Prostate gland (tissue), 2 donors: ENCODE results near the gene ZCCHC7. TPM values are rescaled to one million over a fixed set of nuclear protein-coding genes. Genes with fewer than 3 reads are reported as not detected.

ENCODE experiments used
- DNase-seq: peaks from one replicate; pipeline ENCODE4 v3.0.0-alpha.2; 2019; ENCODE audit warnings: low spot score
- H3K27ac ChIP-seq, 2 donors: fragments of 200-600 bp; sonication (generic); 2 replicates each; pipeline ENCODE4 v1.5.1; 2017 to 2019
- H3K27me3 ChIP-seq: fragments of 200-600 bp; sonication (generic); replicated peaks from 2 replicates; pipeline ENCODE4 v1.5.1; 2019; ENCODE audit not compliant: insufficient read depth
- H3K36me3 ChIP-seq, 2 donors: fragments of 200-600 bp; sonication (generic); 1 replicate in 1 of 2; 2 replicates in 1 of 2; pipeline versions ENCODE4 v1.5.1 to v1.8.1; 2017 to 2019
- H3K4me1 ChIP-seq: fragments of 200-600 bp; sonication (generic); replicated peaks from 2 replicates; pipeline ENCODE4 v1.5.1; 2019
- H3K4me3 ChIP-seq, 2 donors: fragments of 200-600 bp; sonication (generic); 2 replicates each; pipeline ENCODE4 v1.5.1; 2017 to 2019
- H3K9me3 ChIP-seq: fragments of 200-600 bp; sonication (generic); 2 replicates; pipeline ENCODE4 v1.5.1; 2017
- POLR2A ChIP-seq: fragments of 450-650 bp; IDR thresholded peaks from one replicate; pipeline ENCODE4 v1.6.1; 2016; ENCODE audit warnings: antibody characterized with exemption, mild to moderate bottlenecking
- POLR2AphosphoS5 ChIP-seq: sonication (generic); formaldehyde crosslinking; IDR thresholded peaks from one replicate; pipeline ENCODE4 v1.6.1; 2017; ENCODE audit warnings: antibody characterized with exemption
- WGBS: methylation state at CpG from one replicate; pipeline ENCODE4 v1.1.5; 2018; 5-methylcytosine and 5-hydroxymethylcytosine counted together
- intact Hi-C: fragments of 100-400 bp; cut with DNase I; formaldehyde crosslinking; loops from one replicate; pipeline ENCODE4 v1.14.2; 2022
- total RNA-seq, 2 donors: library from RNA; depleted of rRNA; stranded (reverse); fragments of >200 nt; gene quantifications; one replicate each; pipeline ENCODE4 v1.1.0, GENCODE V29; 2016
- TF ChIP-seq, protein P1 (sequence below), 4 experiments: fragments of 200-600 bp in 2 of 4; fragments of 450-650 bp in 2 of 4; sonication (generic) in 2 of 4; IDR thresholded peaks; 1 replicate in 3 of 4; 2 replicates in 1 of 4; pipeline ENCODE4 v1.5.1; 2016 to 2019; ENCODE audit warnings: antibody characterized with exemption in 4 of 4, mild to moderate bottlenecking in 2 of 4, moderate library complexity in 2 of 4

Gene ZCCHC7
- total RNA-seq, 2 donors from 2014 or later: 12.7 to 14.2 TPM

DNA sequence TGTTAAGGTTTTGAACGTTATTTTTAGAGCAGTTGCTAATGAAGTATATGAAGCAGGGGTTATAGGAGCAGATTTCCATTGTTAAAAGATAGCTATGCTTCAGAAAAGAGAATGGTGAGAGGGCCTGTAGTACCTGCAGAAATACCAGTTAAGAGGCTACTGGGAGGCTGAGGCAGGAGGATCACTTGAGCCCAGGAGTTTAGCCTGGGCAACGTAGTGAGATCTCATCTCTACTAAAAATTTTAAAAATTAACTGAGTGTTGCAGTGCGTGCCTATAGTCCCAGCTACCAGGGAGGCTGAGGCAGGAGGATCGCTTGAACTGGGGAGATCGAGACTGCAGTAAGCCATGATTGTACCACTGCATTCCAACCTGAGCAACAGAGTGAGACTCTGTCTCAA, 148.8 kb downstream of the ZCCHC7 start:
- Histone ChIP-seq H3K4me3 (no peak overlapping the region), H3K9me3 (no peaks in the 10 kb centered on the region), H3K27me3 (no peaks in the 10 kb centered on the region), H3K27ac (no peak overlapping the region), H3K36me3 (no peaks in the 10 kb centered on the region), H3K4me1 (no peaks in the 10 kb centered on the region)
- TF ChIP-seq, protein P1, sequence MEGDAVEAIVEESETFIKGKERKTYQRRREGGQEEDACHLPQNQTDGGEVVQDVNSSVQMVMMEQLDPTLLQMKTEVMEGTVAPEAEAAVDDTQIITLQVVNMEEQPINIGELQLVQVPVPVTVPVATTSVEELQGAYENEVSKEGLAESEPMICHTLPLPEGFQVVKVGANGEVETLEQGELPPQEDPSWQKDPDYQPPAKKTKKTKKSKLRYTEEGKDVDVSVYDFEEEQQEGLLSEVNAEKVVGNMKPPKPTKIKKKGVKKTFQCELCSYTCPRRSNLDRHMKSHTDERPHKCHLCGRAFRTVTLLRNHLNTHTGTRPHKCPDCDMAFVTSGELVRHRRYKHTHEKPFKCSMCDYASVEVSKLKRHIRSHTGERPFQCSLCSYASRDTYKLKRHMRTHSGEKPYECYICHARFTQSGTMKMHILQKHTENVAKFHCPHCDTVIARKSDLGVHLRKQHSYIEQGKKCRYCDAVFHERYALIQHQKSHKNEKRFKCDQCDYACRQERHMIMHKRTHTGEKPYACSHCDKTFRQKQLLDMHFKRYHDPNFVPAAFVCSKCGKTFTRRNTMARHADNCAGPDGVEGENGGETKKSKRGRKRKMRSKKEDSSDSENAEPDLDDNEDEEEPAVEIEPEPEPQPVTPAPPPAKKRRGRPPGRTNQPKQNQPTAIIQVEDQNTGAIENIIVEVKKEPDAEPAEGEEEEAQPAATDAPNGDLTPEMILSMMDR (IDR thresholded peaks at IDR 0.05): no peak
- TF ChIP-seq POLR2AphosphoS5: no peak
- TF ChIP-seq POLR2A: no peak
- intact Hi-C loops: no loop called here
- 96% methylated on average over 5 of the region's 5 CpGs for WGBS
- no peak for DNase-seq

DNA sequence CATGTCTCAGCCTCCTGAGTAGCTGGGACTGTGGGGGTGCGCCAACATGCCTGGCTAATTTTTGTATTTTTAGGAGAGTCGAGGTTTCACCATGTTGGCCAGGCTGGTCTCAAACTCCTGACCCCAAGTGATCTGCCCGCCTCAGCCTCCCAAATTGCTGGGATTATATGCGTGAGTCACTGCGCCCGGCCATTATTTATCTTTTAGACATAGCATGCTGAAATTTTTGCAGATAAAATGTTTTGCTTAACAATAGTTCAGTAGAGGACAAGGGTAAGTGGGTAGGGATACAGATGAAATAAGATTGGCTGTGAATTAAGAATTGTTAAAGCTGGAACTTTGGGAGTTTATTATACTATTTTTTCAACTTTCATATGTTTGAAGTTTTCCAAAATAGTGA, 151.3 kb downstream of the ZCCHC7 start:
- TF ChIP-seq POLR2A (no peak), POLR2AphosphoS5 (no peak)
- TF ChIP-seq, protein P1 (IDR thresholded peaks at IDR 0.05): no peak
- Histone ChIP-seq H3K27me3 (no peaks in the 10 kb centered on the region), H3K9me3 (no peaks in the 10 kb centered on the region), H3K4me3 (no peak overlapping the region), H3K27ac (no peak overlapping the region), H3K4me1 (no peaks in the 10 kb centered on the region), H3K36me3 (no peaks in the 10 kb centered on the region)
- 90% methylated on average over 6 of the region's 6 CpGs for WGBS
- intact Hi-C loops: no loop called here
- DNase-seq: no peak

- Histone ChIP-seq H3K9me3 (no peaks in the 10 kb centered on the region), H3K27me3 (no peaks in the 10 kb centered on the region), H3K4me1 (no peaks in the 10 kb centered on the region), H3K36me3 (no peaks in the 10 kb centered on the region), H3K4me3 (no peak overlapping the region), H3K27ac (no peak overlapping the region)
- TF ChIP-seq POLR2A: no peak
- TF ChIP-seq POLR2AphosphoS5: no peak
- TF ChIP-seq, protein P1 (IDR thresholded peaks at IDR 0.05): no peak
- DNase-seq: no peak
- intact Hi-C loops: no loop called here
Observed at GRCh38 chr9:37273595-37273994, 153.2 kb downstream of the ZCCHC7 start.

DNA sequence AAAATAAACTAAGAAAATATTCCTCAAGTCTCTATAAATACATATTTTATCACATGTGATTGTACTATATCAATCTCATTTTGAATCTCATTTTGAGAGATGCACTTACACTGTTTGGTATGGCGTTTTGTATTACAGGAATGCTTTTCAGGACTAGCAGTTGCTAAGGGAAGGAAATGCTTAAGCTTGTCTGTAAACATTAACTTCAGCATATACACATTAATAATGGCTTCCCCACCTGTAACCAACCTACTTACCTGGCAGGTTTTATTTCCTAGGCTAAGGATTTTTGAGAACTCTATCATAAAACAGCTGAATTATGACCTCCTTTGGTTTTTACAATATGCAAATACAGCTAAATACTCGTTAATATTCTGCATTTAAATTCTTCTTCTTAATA, 161.2 kb downstream of the ZCCHC7 start:
- no peak overlapping the region for H3K4me3 ChIP-seq
- intact Hi-C loops: no loop called here
- TF ChIP-seq POLR2A (no peak), POLR2AphosphoS5 (no peak)
- TF ChIP-seq, protein P1 (IDR thresholded peaks at IDR 0.05): no peak
- DNase-seq: no peak
- no peaks in the 10 kb centered on the region for H3K4me1 ChIP-seq
- no peaks in the 10 kb centered on the region for H3K36me3 ChIP-seq
- no peaks in the 10 kb centered on the region for H3K9me3 ChIP-seq
- H3K27me3 ChIP-seq: no peaks in the 10 kb centered on the region
- 76% methylated on average over 2 of the region's 2 CpGs for WGBS
- H3K27ac ChIP-seq: no peak overlapping the region

- no peaks in the 10 kb centered on the region for H3K9me3 ChIP-seq
- H3K27ac ChIP-seq: no peak overlapping the region
- TF ChIP-seq POLR2A (no peak), POLR2AphosphoS5 (no peak)
- TF ChIP-seq, protein P1 (IDR thresholded peaks at IDR 0.05): no peak
- 38% methylated on average over 6 of the region's 6 CpGs for WGBS
- no peaks in the 10 kb centered on the region for H3K4me1 ChIP-seq
- no peaks in the 10 kb centered on the region for H3K27me3 ChIP-seq
- no peak for DNase-seq
- H3K4me3 ChIP-seq: no peak overlapping the region
- intact Hi-C loops: no loop called here
- no peaks in the 10 kb centered on the region for H3K36me3 ChIP-seq
Observed at GRCh38 chr9:37283730-37284325, 163.5 kb downstream of the ZCCHC7 start.
